AG09309 (cell line): ENCODE data around the gene GVQW3.

Experiments used
- DNase-seq: peaks from one replicate; pipeline ENCODE4 v3.0.0-alpha.2; 2010; ENCODE audit warnings: low read depth
- H3K4me3 ChIP-seq: 2 replicates; pipeline ENCODE4 v1.5.1; 2011; ENCODE audit warnings: mild to moderate bottlenecking, low read depth, low read length, moderate library complexity; ENCODE audit not compliant: control insufficient read depth
- TF ChIP-seq, protein P1 (sequence below): IDR thresholded peaks from 2 replicates; pipeline ENCODE4 v1.5.1; 2011; ENCODE audit warnings: mild to moderate bottlenecking, low read depth, low read length, inconsistent platforms; ENCODE audit not compliant: insufficient read depth, control insufficient read depth; ENCODE audit errors: missing control alignments

GVQW3 gene

DNA sequence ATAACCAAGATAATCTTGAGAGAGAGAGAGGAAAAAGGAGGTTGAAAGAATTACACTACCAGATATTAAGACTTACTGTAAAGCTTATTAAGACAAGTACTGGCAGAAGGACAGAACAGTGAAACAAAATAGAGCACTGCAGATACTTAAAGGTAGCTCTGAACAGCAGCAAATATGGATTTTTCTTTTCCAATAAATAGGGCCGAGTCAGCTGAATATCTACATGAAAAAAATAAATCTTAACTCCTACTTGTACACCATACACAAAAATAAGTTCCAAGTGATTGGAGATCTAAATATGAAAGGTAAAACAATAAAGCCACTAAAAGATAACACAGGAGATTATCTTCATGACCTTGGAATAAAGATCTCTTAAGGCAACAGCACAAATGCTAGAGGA is 12.6 kb upstream of the GVQW3 start:
- TF ChIP-seq, protein P1, sequence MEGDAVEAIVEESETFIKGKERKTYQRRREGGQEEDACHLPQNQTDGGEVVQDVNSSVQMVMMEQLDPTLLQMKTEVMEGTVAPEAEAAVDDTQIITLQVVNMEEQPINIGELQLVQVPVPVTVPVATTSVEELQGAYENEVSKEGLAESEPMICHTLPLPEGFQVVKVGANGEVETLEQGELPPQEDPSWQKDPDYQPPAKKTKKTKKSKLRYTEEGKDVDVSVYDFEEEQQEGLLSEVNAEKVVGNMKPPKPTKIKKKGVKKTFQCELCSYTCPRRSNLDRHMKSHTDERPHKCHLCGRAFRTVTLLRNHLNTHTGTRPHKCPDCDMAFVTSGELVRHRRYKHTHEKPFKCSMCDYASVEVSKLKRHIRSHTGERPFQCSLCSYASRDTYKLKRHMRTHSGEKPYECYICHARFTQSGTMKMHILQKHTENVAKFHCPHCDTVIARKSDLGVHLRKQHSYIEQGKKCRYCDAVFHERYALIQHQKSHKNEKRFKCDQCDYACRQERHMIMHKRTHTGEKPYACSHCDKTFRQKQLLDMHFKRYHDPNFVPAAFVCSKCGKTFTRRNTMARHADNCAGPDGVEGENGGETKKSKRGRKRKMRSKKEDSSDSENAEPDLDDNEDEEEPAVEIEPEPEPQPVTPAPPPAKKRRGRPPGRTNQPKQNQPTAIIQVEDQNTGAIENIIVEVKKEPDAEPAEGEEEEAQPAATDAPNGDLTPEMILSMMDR, result no peak
- no peak overlapping the region for H3K4me3 ChIP-seq
- no peak for DNase-seq

DNA sequence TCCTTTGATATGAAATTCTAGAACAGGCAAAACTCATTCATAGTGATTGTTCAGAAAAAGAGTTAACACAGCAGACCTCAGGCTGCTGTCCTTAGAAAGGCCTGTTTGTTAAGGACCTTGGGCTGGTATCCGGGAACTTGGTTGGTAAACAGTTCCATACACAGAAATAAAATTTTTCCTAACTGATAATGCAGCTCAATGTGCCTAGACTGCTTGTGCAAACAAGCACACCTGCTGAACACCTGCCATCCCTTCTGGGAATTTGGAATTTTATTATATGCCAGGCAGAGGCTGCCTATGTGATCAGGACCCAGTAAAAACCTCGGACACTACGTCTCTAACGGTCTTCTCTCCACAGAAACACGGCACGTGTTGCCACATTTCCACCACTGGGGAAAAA is 11.7 kb upstream of the GVQW3 start:
- H3K4me3 ChIP-seq, result no peak overlapping the region
- DNase-seq, result no peak
- TF ChIP-seq, protein P1, result no peak

DNA sequence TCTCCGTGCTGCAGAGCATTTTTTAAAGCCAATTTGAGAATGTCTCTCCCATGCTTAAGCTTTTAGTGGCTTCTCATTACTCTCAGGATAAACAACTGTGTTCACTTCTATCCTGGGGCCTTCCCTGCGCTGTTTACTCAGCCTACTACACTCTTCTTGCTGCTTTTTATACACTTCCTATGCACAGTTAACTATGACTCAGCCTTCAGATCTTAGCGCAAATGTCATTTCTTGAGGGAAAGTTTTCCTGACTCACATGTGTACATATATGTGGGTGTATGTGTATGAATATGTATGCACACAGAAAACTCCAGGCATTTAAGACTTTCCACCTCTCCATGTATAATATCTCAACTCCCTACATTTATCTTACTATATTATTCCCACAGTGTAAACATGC is 10.0 kb upstream of the GVQW3 start:
- TF ChIP-seq, protein P1, result no peak
- no peak overlapping the region for H3K4me3 ChIP-seq
- peak; percentile 41 for DNase-seq

DNA sequence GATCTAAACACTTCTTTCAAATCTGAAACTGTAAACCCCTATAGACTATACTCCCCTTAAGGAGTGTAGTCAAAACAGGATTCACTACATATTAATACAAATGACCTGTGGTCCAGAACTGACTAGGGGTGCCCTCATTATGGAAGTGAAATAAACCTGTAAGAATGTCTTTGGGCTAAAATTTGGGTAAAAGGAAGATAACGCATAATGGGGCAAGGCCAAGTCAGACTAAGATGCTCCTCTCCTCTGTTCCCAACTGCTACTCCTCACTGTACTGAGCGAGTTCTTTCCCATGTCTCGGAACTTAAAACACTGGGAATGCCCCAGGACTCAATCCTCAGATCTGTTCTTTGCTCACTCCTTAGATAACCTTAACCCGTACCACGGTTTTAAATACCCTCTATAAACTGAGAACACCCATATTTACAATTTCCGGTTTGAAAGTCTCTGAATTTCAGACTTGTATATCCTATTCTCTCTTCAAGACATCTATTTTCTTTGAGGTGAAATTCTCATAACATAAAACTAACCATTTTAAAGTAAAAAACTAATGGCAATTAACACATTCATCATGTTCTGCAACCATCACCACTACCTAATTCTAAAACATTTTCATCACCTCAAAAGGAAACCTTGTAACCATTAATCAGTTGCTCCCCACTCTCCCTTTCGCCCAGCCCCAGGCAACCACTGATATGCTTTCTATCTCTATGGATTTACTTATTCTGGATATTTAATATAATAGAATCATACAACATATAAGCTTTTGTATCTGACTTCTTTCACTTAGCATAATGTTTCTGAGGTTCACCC is 4.2 kb upstream of the GVQW3 start:
- TF ChIP-seq, protein P1, result no peak
- H3K4me3 ChIP-seq, result no peak overlapping the region
- no peak for DNase-seq

DNA sequence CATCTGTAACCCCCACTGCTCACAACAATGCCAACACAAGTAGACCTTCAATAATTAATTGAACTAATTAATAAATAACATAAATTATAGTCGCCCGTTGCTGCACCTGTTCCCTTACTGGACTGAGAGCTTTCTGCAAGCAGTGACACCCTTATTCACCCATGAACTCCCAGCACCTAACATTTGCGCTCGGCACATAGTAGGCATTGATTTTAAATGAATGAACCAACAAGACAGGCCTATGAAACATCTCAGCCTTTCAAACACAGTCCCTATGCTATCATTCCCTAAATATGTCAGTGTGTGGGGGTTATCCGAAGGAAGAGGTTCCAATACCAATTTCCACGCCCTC is 1.3 kb upstream of the GVQW3 start:
- peak overlapping the region; percentile 91 for H3K4me3 ChIP-seq
- no peak for DNase-seq
- TF ChIP-seq, protein P1, result no peak

DNA sequence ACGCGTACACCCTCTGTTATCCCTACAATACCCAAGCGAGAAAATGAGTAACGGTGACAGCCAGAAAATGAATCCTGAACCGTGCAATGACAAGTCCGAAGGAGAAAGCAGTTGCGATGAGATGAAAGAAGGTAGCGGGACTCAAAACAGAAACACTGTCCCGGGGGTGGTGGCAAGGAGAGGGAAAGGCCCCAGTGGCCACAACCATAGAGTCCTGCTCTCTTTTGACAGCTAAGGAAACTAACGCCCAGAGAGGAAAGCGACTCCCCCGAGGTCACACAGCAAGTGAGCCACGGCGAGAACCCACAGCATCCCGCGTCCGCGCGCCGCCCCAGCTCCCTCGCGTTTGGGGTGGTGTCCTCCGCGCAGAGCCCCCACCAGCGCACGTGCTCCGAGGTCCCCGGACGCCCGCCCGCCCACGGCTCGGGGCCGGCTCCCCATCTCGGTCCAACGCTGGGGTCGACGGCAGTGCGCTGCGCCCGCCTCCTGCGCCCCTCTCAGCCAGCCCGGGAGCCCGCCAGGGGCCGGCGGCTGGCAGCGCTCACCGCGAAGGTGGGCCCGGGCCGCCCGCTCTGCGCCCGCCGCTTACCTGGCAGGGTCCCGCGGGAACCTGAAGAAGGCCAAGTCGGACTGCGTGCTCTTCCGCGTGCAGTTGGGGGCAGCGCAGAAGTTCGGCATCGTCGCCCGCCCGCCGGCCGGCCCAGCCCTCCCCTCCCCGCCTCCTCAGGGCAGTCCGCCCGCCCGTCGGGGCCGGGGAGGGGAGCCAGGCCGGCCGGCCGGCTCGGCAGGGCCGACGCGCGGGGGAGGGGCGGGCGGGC is 755 bp upstream of the GVQW3 start:
- H3K4me3 ChIP-seq, result peak overlapping the region; percentile 91
- no peak for DNase-seq
- TF ChIP-seq, protein P1, result no peak
